Lung (tissue), 12 donors: ENCODE data around the gene SAMD9L. TPM values are rescaled to one million over a fixed set of nuclear protein-coding genes. Genes with fewer than 3 reads are reported as not detected.
"Not testable (repeated sequence)": the region's sequence is repeated elsewhere in the genome, so short reads cannot be mapped to it uniquely, and the experiment has no call there.

Experiments used
- ATAC-seq: fragments of 200-7000 bp; cut with Tn5 transposase; one replicate; pipeline ENCODE4 v1.9.1; 2020; ENCODE audit warnings: moderate number of reproducible peaks; ENCODE audit not compliant: insufficient read depth, low FRiP score
- DNase-seq, 3 donors: peaks; one replicate each; pipeline ENCODE4 v3.0.0-alpha.2; 2013 to 2017
- H3K27ac ChIP-seq, 2 donors: one replicate each; pipeline ENCODE4 v1.5.1; 2013; ENCODE audit warnings: mild to moderate bottlenecking in 2 of 2, moderate library complexity in 2 of 2, control low read depth in 1 of 2, inconsistent platforms in 1 of 2, low read depth in 1 of 2, low read length in 1 of 2
- H3K27me3 ChIP-seq, 3 donors: one replicate each; pipeline ENCODE4 v1.5.1; 2013; ENCODE audit warnings: low read length in 2 of 3; ENCODE audit not compliant: control insufficient read depth in 3 of 3, insufficient read depth in 3 of 3
- H3K36me3 ChIP-seq, 4 donors: one replicate each; pipeline ENCODE4 v1.5.1; 2013; ENCODE audit warnings: low read length in 4 of 4, mild to moderate bottlenecking in 1 of 4, moderate library complexity in 1 of 4; ENCODE audit not compliant: control insufficient read depth in 4 of 4, insufficient read depth in 4 of 4
- H3K4me1 ChIP-seq, 5 donors: one replicate each; pipeline ENCODE4 v1.5.1; 2013; ENCODE audit warnings: low read length in 5 of 5, mild to moderate bottlenecking in 2 of 5, moderate library complexity in 1 of 5; ENCODE audit not compliant: control insufficient read depth in 5 of 5, insufficient read depth in 5 of 5
- H3K4me3 ChIP-seq: one replicate; pipeline ENCODE4 v1.5.1; 2013; ENCODE audit warnings: mild to moderate bottlenecking, control low read depth, moderate library complexity
- H3K9ac ChIP-seq, 2 donors: one replicate each; pipeline ENCODE4 v1.5.1; 2013; ENCODE audit warnings: low read length in 2 of 2, control low read depth in 1 of 2; ENCODE audit not compliant: insufficient read depth in 1 of 2
- H3K9me3 ChIP-seq, 4 donors: one replicate each; pipeline ENCODE4 v1.5.1; 2013; ENCODE audit warnings: low read length in 3 of 4, mild to moderate bottlenecking in 1 of 4, moderate library complexity in 1 of 4; ENCODE audit not compliant: control insufficient read depth in 4 of 4, insufficient read depth in 3 of 4
- CTCF ChIP-seq: IDR thresholded peaks from 2 replicates; pipeline ENCODE4 v1.5.1; 2012; ENCODE audit warnings: mild to moderate bottlenecking; ENCODE audit errors: control extremely low read depth, extremely low read depth
- WGBS, 2 donors: extraction: QIAGEN DNeasy Blood & Tissue Kit; methylation state at CpG; one replicate each; pipeline ENCODE4 v1.1.7; 2013; 5-methylcytosine and 5-hydroxymethylcytosine counted together
- polyA plus RNA-seq, 2 donors: library from polyadenylated mRNA; stranded (reverse); fragments of 200-250 nt; gene quantifications; one replicate each; pipeline ENCODE4 v1.2.1, GENCODE V29; 2013
- total RNA-seq, 2 donors: library from RNA; depleted of rRNA in 1 of 2; stranded (reverse); fragments of >200 nt in 1 of 2; gene quantifications; one replicate each; pipeline ENCODE4 v1.2.1, GENCODE V29; 2014 to 2021
- donor health status: control.
- donor health status: control.
- donor health status: Bipolar disorder and iron deficiency.
- donor health status: healthy.
- donor health status: DM: yes; HTN: yes; CAD: no.

SAMD9L gene
- total and polyA plus RNA-seq, 4 donors: 6.4 to 23.9 (median 18.5) TPM

- no peak for ATAC-seq
- H3K36me3 ChIP-seq: peaks cover 12 to 26% (median 13%) of the 10 kb centered on the region in 4 donors
- H3K4me1 ChIP-seq: no peaks in the 10 kb centered on the region
- no peak overlapping the region for H3K27ac ChIP-seq
- H3K9ac ChIP-seq: no peak overlapping the region
- no peak for DNase-seq
- 97% methylated on average over 1 of the region's 1 CpG for WGBS, 2 donors
- H3K9me3 ChIP-seq: peaks cover 9 to 48% (median 10%) of the 10 kb centered on the region in 4 donors
- H3K4me3 ChIP-seq: no peak overlapping the region
- no peaks in the 10 kb centered on the region for H3K27me3 ChIP-seq
- TF ChIP-seq CTCF: no peak
Measured at GRCh38 chr7:93133005-93133404, 15.2 kb downstream of the SAMD9L start.

- H3K4me3 ChIP-seq: no peak overlapping the region
- H3K4me1 ChIP-seq: no peaks in the 10 kb centered on the region
- ATAC-seq (no peak), DNase-seq (no peak)
- WGBS, 2 donors: 93 to 100% methylated on average over 3 of the region's 3 CpGs
- peaks cover 8 to 22% (median 11%) of the 10 kb centered on the region in 4 donors for H3K36me3 ChIP-seq
- no peak for TF ChIP-seq CTCF
- H3K27me3 ChIP-seq: no peaks in the 10 kb centered on the region
- peaks cover 7 to 48% (median 9%) of the 10 kb centered on the region in 4 donors for H3K9me3 ChIP-seq
- H3K9ac ChIP-seq: no peak overlapping the region
- H3K27ac ChIP-seq: no peak overlapping the region
Measured at GRCh38 chr7:93132216-93132615, 16.0 kb downstream of the SAMD9L start.

GRCh38 chr7:93126954-93127353 lies 21.2 kb downstream of the SAMD9L start:
- not testable (repeated sequence) for H3K4me3 ChIP-seq, ATAC-seq, H3K27ac ChIP-seq, H3K9ac ChIP-seq, H3K4me1 ChIP-seq, DNase-seq, H3K27me3 ChIP-seq, H3K36me3 ChIP-seq
- H3K9me3 ChIP-seq: peaks cover 0 to 16% (median under 1%) of the 10 kb centered on the region in 4 donors
- WGBS, 2 donors: 93 to 98% methylated on average over 1 of the region's 1 CpG

- not testable (repeated sequence) for H3K36me3 ChIP-seq, H3K27me3 ChIP-seq, DNase-seq, H3K4me3 ChIP-seq, ATAC-seq, H3K9ac ChIP-seq, H3K9me3 ChIP-seq, H3K27ac ChIP-seq, H3K4me1 ChIP-seq
- 83 to 92% methylated on average over 3 of the region's 3 CpGs for WGBS, 2 donors
Measured at GRCh38 chr7:93123532-93123931, 24.7 kb downstream of the SAMD9L start.
